Neural cell (in vitro differentiated cells): ENCODE data around the gene B4GALT2. TPM values are rescaled to one million over a fixed set of nuclear protein-coding genes. Genes with fewer than 3 reads are reported as not detected.

ENCODE experiments used
- H2AFZ ChIP-seq: fragments of 200-600, 300-800 bp; sonication (generic), shearing (Covaris generic); 2 replicates; pipeline ENCODE4 v1.6.0; 2014; ENCODE audit warnings: low read depth, mild to moderate bottlenecking, antibody characterized with exemption, low read length, moderate library complexity
- H3F3A ChIP-seq: fragments of 200-600 bp; shearing (Covaris generic); 2 replicates; pipeline ENCODE4 v1.6.1; 2016; ENCODE audit warnings: mild to moderate bottlenecking, moderate library complexity, mixed read lengths, antibody characterized with exemption, low read length; ENCODE audit not compliant: insufficient read depth, poor library complexity, severe bottlenecking
- H3K27ac ChIP-seq: fragments of 200-600, 300-800 bp; sonication (generic), shearing (Covaris generic); 2 replicates; pipeline ENCODE4 v1.5.1; 2014; ENCODE audit warnings: mild to moderate bottlenecking, low read length, moderate library complexity
- H3K27me3 ChIP-seq: fragments of 300-800, 200-600 bp; sonication (generic), shearing (Covaris generic); 2 replicates; pipeline ENCODE4 v1.6.0; 2014; ENCODE audit warnings: mild to moderate bottlenecking, low read depth, low read length, moderate library complexity; ENCODE audit not compliant: insufficient read depth
- H3K36me3 ChIP-seq: fragments of 300-800, 200-600 bp; sonication (generic), shearing (Covaris generic); 2 replicates; pipeline ENCODE4 v1.5.1; 2014; ENCODE audit warnings: mild to moderate bottlenecking, antibody characterized with exemption, low read length, moderate library complexity; ENCODE audit not compliant: insufficient read depth
- H3K4me2 ChIP-seq: fragments of 300-800, 200-600 bp; sonication (generic), shearing (Covaris generic); 2 replicates; pipeline ENCODE4 v1.6.0; 2014; ENCODE audit warnings: mild to moderate bottlenecking, low read length
- H3K4me3 ChIP-seq: fragments of 300-800, 200-600 bp; sonication (generic), shearing (Covaris generic); 2 replicates; pipeline ENCODE4 v1.5.1; 2014; ENCODE audit warnings: mild to moderate bottlenecking, low read length, moderate library complexity
- H3K79me2 ChIP-seq: fragments of 200-600 bp; shearing (Covaris generic); replicated peaks from 2 replicates; pipeline ENCODE4 v1.6.0; 2014; ENCODE audit warnings: mild to moderate bottlenecking, low read length, moderate library complexity; ENCODE audit not compliant: insufficient read depth
- H3K9ac ChIP-seq: fragments of 300-800, 200-600 bp; sonication (generic), shearing (Covaris generic); 2 replicates; pipeline ENCODE4 v1.6.1; 2016; ENCODE audit warnings: mild to moderate bottlenecking, low read length, mixed read lengths
- H3K9me2 ChIP-seq: fragments of 200-600 bp; shearing (Covaris generic); 2 replicates; pipeline ENCODE4 v1.6.1; 2016; ENCODE audit warnings: mild to moderate bottlenecking, low read length, mixed read lengths; ENCODE audit not compliant: insufficient read depth
- H3K9me3 ChIP-seq: fragments of 200-600, 300-800 bp; sonication (generic), shearing (Covaris generic); 2 replicates; pipeline ENCODE4 v1.6.1; 2016; ENCODE audit warnings: mild to moderate bottlenecking, mixed run types, low read length, moderate library complexity, mixed read lengths
- H4K20me1 ChIP-seq: fragments of 200-600 bp; shearing (Covaris generic); 2 replicates; pipeline ENCODE4 v1.6.1; 2016; ENCODE audit warnings: mild to moderate bottlenecking, mixed run types; ENCODE audit not compliant: insufficient read depth
- EP300 ChIP-seq: fragments of 450-650 bp; conservative IDR thresholded peaks from 2 replicates; pipeline ENCODE4 v1.6.1; 2014; ENCODE audit warnings: antibody characterized with exemption, mild to moderate bottlenecking, moderate library complexity; ENCODE audit not compliant: poor library complexity, severe bottlenecking
- EZH2 ChIP-seq: fragments of 200-600, 300-800 bp; shearing (Covaris generic), sonication (generic); IDR thresholded peaks from 2 replicates; pipeline ENCODE4 v1.6.1; 2014; ENCODE audit warnings: antibody characterized with exemption, low read length, borderline replicate concordance, mild to moderate bottlenecking; ENCODE audit not compliant: insufficient read depth, poor library complexity, severe bottlenecking
- MXI1 ChIP-seq: fragments of 450-650 bp; conservative IDR thresholded peaks from 2 replicates; pipeline ENCODE4 v1.6.1; 2014; ENCODE audit warnings: antibody characterized with exemption, mild to moderate bottlenecking; ENCODE audit not compliant: poor library complexity, severe bottlenecking
- POLR2AphosphoS5 ChIP-seq: IDR thresholded peaks from 2 replicates; pipeline ENCODE4 v1.6.1; 2012
- RAD21 ChIP-seq: fragments of 450-650 bp; conservative IDR thresholded peaks from 2 replicates; pipeline ENCODE4 v1.6.1; 2014; ENCODE audit warnings: antibody characterized with exemption, mild to moderate bottlenecking, moderate library complexity
- SMC3 ChIP-seq: fragments of 450-650 bp; conservative IDR thresholded peaks from 2 replicates; pipeline ENCODE4 v1.6.1; 2014; ENCODE audit warnings: antibody characterized with exemption, mild to moderate bottlenecking, moderate library complexity; ENCODE audit not compliant: poor library complexity
- TAF1 ChIP-seq: IDR thresholded peaks from 2 replicates; pipeline ENCODE4 v1.6.1; 2012; ENCODE audit warnings: low read depth
- polyA plus RNA-seq: library from polyadenylated mRNA; depleted of rRNA; stranded (reverse); fragments of >200 nt; gene quantifications from 2 replicates; pipeline ENCODE4 v1.2.3, GENCODE V29; 2014
- TF ChIP-seq, protein P1 (sequence below): IDR thresholded peaks from 2 replicates; pipeline ENCODE4 v1.6.1; 2012; ENCODE audit warnings: borderline replicate concordance
- TF ChIP-seq, protein P2 (sequence below): fragments of 450-650 bp; IDR thresholded peaks from 2 replicates; pipeline ENCODE4 v1.5.1; 2014; ENCODE audit warnings: antibody characterized with exemption, mild to moderate bottlenecking, moderate library complexity; ENCODE audit not compliant: poor library complexity, severe bottlenecking

B4GALT2 gene
- polyA plus RNA-seq, 1 donor from 2014 or later: 129 TPM

DNA sequence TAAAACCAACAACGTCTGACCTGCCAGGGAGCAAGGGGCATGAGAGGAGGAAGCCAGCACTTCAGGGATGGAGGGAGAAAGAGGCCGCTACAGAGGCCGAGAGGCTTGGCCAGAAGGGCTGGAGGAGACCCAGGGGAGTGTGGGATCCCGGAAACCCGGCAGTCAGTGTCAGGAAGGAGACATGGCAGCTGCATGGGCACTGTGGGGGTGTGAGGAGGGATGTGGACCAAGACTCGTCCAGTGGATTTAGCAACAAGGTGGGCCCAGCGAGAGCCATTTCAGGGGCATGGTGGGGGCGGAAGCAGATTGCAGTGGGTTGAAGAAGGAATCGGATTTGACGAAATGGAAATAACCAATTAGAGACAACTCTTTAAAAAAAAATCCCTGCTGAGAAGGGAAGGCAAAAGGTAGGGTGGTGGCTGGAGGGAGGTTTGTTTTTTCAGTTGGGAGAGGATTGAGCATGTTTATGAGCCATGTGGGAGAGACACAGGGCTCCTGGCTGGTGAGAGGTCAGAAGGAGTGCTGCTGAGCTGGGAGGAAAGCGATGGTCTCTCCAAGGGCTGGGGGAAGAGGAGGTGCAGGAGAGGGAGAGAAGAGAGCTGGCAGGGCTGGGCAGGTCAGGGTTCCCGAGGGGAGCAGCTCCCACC, 4.4 kb downstream of the B4GALT2 start:
- H3K9me2 ChIP-seq: no peaks in the 10 kb centered on the region
- no peak overlapping the region for H3K27ac ChIP-seq
- peaks cover 14% of the 10 kb centered on the region for H3K79me2 ChIP-seq
- no peak overlapping the region for H2AFZ ChIP-seq
- H4K20me1 ChIP-seq: no peaks in the 10 kb centered on the region
- no peak overlapping the region for H3K9ac ChIP-seq
- TF ChIP-seq SMC3 (no peak), POLR2AphosphoS5 (no peak), TAF1 (no peak), EZH2 (no peak), EP300 (no peak), MXI1 (no peak), RAD21 (no peak)
- TF ChIP-seq, protein P1, sequence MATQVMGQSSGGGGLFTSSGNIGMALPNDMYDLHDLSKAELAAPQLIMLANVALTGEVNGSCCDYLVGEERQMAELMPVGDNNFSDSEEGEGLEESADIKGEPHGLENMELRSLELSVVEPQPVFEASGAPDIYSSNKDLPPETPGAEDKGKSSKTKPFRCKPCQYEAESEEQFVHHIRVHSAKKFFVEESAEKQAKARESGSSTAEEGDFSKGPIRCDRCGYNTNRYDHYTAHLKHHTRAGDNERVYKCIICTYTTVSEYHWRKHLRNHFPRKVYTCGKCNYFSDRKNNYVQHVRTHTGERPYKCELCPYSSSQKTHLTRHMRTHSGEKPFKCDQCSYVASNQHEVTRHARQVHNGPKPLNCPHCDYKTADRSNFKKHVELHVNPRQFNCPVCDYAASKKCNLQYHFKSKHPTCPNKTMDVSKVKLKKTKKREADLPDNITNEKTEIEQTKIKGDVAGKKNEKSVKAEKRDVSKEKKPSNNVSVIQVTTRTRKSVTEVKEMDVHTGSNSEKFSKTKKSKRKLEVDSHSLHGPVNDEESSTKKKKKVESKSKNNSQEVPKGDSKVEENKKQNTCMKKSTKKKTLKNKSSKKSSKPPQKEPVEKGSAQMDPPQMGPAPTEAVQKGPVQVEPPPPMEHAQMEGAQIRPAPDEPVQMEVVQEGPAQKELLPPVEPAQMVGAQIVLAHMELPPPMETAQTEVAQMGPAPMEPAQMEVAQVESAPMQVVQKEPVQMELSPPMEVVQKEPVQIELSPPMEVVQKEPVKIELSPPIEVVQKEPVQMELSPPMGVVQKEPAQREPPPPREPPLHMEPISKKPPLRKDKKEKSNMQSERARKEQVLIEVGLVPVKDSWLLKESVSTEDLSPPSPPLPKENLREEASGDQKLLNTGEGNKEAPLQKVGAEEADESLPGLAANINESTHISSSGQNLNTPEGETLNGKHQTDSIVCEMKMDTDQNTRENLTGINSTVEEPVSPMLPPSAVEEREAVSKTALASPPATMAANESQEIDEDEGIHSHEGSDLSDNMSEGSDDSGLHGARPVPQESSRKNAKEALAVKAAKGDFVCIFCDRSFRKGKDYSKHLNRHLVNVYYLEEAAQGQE: no peak
- TF ChIP-seq, protein P2, sequence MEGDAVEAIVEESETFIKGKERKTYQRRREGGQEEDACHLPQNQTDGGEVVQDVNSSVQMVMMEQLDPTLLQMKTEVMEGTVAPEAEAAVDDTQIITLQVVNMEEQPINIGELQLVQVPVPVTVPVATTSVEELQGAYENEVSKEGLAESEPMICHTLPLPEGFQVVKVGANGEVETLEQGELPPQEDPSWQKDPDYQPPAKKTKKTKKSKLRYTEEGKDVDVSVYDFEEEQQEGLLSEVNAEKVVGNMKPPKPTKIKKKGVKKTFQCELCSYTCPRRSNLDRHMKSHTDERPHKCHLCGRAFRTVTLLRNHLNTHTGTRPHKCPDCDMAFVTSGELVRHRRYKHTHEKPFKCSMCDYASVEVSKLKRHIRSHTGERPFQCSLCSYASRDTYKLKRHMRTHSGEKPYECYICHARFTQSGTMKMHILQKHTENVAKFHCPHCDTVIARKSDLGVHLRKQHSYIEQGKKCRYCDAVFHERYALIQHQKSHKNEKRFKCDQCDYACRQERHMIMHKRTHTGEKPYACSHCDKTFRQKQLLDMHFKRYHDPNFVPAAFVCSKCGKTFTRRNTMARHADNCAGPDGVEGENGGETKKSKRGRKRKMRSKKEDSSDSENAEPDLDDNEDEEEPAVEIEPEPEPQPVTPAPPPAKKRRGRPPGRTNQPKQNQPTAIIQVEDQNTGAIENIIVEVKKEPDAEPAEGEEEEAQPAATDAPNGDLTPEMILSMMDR: no peak
- H3K9me3 ChIP-seq: no peaks in the 10 kb centered on the region
- H3F3A ChIP-seq: no peaks in the 10 kb centered on the region
- H3K36me3 ChIP-seq: no peaks in the 10 kb centered on the region
- no peak overlapping the region for H3K4me3 ChIP-seq
- H3K4me2 ChIP-seq: no peak overlapping the region
- H3K27me3 ChIP-seq: no peaks in the 10 kb centered on the region

DNA sequence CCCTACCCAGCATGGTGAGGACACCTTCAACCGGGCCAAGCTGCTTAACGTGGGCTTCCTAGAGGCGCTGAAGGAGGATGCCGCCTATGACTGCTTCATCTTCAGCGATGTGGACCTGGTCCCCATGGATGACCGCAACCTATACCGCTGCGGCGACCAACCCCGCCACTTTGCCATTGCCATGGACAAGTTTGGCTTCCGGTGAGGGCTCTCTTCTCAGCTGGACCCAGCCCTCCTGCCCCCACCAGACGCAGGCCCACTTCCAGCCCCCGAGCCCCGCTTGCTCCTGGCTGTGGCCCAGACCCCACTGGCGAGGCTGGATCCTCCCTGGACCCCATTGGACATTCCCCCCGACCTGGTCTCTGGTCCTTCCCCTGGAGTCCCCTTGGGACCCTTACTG, 5.8 kb downstream of the B4GALT2 start:
- Histone ChIP-seq H3K36me3 (no peaks in the 10 kb centered on the region), H3K9ac (no peak overlapping the region), H3K9me3 (no peaks in the 10 kb centered on the region), H3K79me2 (peaks cover 5% of the 10 kb centered on the region), H3K9me2 (no peaks in the 10 kb centered on the region), H3K4me2 (no peak overlapping the region), H2AFZ (no peak overlapping the region), H3K27me3 (no peaks in the 10 kb centered on the region), H3K4me3 (no peak overlapping the region), H3K27ac (no peak overlapping the region), H3F3A (no peaks in the 10 kb centered on the region), H4K20me1 (no peaks in the 10 kb centered on the region)
- TF ChIP-seq MXI1 (no peak), SMC3 (no peak), EP300 (no peak), TAF1 (no peak), EZH2 (no peak), RAD21 (no peak), POLR2AphosphoS5 (no peak)
- TF ChIP-seq, protein P1: no peak
- TF ChIP-seq, protein P2: no peak
